GM19328 (cell line): Measurements from ENCODE around the gene MKRN1.
"Not testable (repeated sequence)": the region's sequence is repeated elsewhere in the genome, so short reads cannot be mapped to it uniquely, and the experiment has no call there.

Experiments
- ATAC-seq: cut with Tn5 transposase; IDR thresholded peaks from one replicate; pipeline ENCODE4 v1.9.1; 2021; ENCODE audit warnings: mild to moderate bottlenecking, moderate library complexity; ENCODE audit not compliant: unreplicated experiment

The MKRN1 gene

GRCh38 chr7:140440593-140440992 is 38.7 kb downstream of the MKRN1 start:
- no peak for ATAC-seq

- no peak for ATAC-seq
Observed at GRCh38 chr7:140439359-140439758, 39.9 kb downstream of the MKRN1 start.

GRCh38 chr7:140435252-140435895 is 43.9 kb downstream of the MKRN1 start:
- no peak for ATAC-seq

GRCh38 chr7:140433396-140433795 is 45.9 kb downstream of the MKRN1 start:
- no peak for ATAC-seq

GRCh38 chr7:140426130-140426529 is 53.2 kb downstream of the MKRN1 start:
- ATAC-seq = no peak

GRCh38 chr7:140425718-140426117 is 53.6 kb downstream of the MKRN1 start:
- ATAC-seq = no peak

- ATAC-seq = no peak
Observed at GRCh38 chr7:140423501-140423900, 55.8 kb downstream of the MKRN1 start.

- no peak for ATAC-seq
Observed at GRCh38 chr7:140421521-140421920, 57.8 kb downstream of the MKRN1 start.

GRCh38 chr7:140418653-140419052 is 60.7 kb downstream of the MKRN1 start:
- no peak for ATAC-seq

GRCh38 chr7:140418156-140418472 is 61.2 kb downstream of the MKRN1 start:
- not testable (repeated sequence) for ATAC-seq

- no peak for ATAC-seq
Observed at GRCh38 chr7:140417456-140418155, 61.7 kb downstream of the MKRN1 start.

- ATAC-seq = no peak
Observed at GRCh38 chr7:140416560-140416959, 62.7 kb downstream of the MKRN1 start.

GRCh38 chr7:140415816-140416215 is 63.5 kb downstream of the MKRN1 start:
- ATAC-seq = not testable (repeated sequence)

GRCh38 chr7:140415361-140415760 is 63.9 kb downstream of the MKRN1 start:
- ATAC-seq = no peak

- no peak for ATAC-seq
Observed at GRCh38 chr7:140404565-140405065, 74.7 kb downstream of the MKRN1 start.

GRCh38 chr7:140403878-140404564 is 75.3 kb downstream of the MKRN1 start, which contains the start of gene RAB19:
Gene RAB19 (plus strand): TSS chr7:140404058. CDS start chr7:140407647, 3,589 bp downstream.
- no peak for ATAC-seq
